ENCODE results near the gene SLC27A2.

DNA sequence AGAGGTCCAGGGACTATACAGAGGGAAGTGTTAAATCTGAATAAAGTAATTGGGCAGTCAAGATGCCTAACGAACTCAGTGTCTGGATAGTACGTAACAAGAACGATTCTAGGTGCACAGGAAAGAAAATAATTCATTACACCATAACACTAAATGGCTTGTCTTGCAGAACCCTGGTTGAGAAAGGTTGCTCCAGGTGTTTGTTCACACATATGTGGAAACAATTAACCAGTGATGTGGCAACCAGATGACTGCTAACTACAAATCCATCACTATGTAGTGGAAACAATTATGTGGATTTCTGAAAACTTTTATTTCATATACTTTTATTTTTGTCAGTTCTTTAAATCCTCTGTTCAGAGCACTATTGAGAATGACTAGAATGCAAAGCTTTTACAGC is 93.9 kb downstream of the SLC27A2 start:
- no peak for TF ChIP-seq CTCF (conservative IDR thresholded peaks at IDR 0.05; ENCODE audit: low read depth, low read length)
- no peak for TF ChIP-seq EZH2 (IDR thresholded peaks at IDR 0.05; ENCODE audit: borderline replicate concordance, low read depth, low read length, poor library complexity, severe bottlenecking)
